IPS-11a (cell line): ENCODE data around the gene NCBP1.

ENCODE experiments used
- H3K4me3 ChIP-seq: one replicate; pipeline ENCODE4 v1.5.1; 2013; ENCODE audit warnings: low read depth, low read length, control low read depth

The NCBP1 gene

GRCh38 chr9:97625620-97626019 is 8.0 kb upstream of the NCBP1 start:
- H3K4me3 ChIP-seq = no peak overlapping the region

- no peak overlapping the region for H3K4me3 ChIP-seq
Observed at GRCh38 chr9:97627624-97628023, 6.0 kb upstream of the NCBP1 start.

GRCh38 chr9:97628668-97629067 is 5.0 kb upstream of the NCBP1 start:
- H3K4me3 ChIP-seq = no peak overlapping the region

- no peak overlapping the region for H3K4me3 ChIP-seq
Observed at GRCh38 chr9:97629156-97629555, 4.5 kb upstream of the NCBP1 start.

GRCh38 chr9:97630591-97630990 is 3.0 kb upstream of the NCBP1 start:
- no peak overlapping the region for H3K4me3 ChIP-seq

- H3K4me3 ChIP-seq = peak overlapping the region; percentile 96
Observed at GRCh38 chr9:97632248-97632984, 1.2 kb upstream of the NCBP1 start.

- H3K4me3 ChIP-seq = peak overlapping the region; percentile 96
Observed at GRCh38 chr9:97633859-97634490, 354 bp downstream of the NCBP1 start.

- H3K4me3 ChIP-seq = peak overlapping the region; percentile 96
Observed at GRCh38 chr9:97635026-97635425, 1.4 kb downstream of the NCBP1 start.

- H3K4me3 ChIP-seq = no peak overlapping the region
Observed at GRCh38 chr9:97636903-97637302, 3.3 kb downstream of the NCBP1 start.

- no peak overlapping the region for H3K4me3 ChIP-seq
Observed at GRCh38 chr9:97638666-97639065, 5.0 kb downstream of the NCBP1 start.

GRCh38 chr9:97640325-97640724 is 6.7 kb downstream of the NCBP1 start:
- no peak overlapping the region for H3K4me3 ChIP-seq

- no peak overlapping the region for H3K4me3 ChIP-seq
Observed at GRCh38 chr9:97645720-97646119, 12.1 kb downstream of the NCBP1 start.

GRCh38 chr9:97647996-97648395 is 14.4 kb downstream of the NCBP1 start:
- no peak overlapping the region for H3K4me3 ChIP-seq

GRCh38 chr9:97651646-97652045 is 18.0 kb downstream of the NCBP1 start:
- H3K4me3 ChIP-seq = no peak overlapping the region

- H3K4me3 ChIP-seq = no peak overlapping the region
Observed at GRCh38 chr9:97658707-97659106, 25.1 kb downstream of the NCBP1 start.

- no peak overlapping the region for H3K4me3 ChIP-seq
Observed at GRCh38 chr9:97659771-97660170, 26.1 kb downstream of the NCBP1 start.

- no peak overlapping the region for H3K4me3 ChIP-seq
Observed at GRCh38 chr9:97660340-97660739, 26.7 kb downstream of the NCBP1 start.

GRCh38 chr9:97660847-97661246 is 27.2 kb downstream of the NCBP1 start:
- no peak overlapping the region for H3K4me3 ChIP-seq

GRCh38 chr9:97665742-97666141 is 32.1 kb downstream of the NCBP1 start:
- H3K4me3 ChIP-seq = no peak overlapping the region

- no peak overlapping the region for H3K4me3 ChIP-seq
Observed at GRCh38 chr9:97666907-97667686, 33.5 kb downstream of the NCBP1 start.

- no peak overlapping the region for H3K4me3 ChIP-seq
Observed at GRCh38 chr9:97668485-97668884, 34.9 kb downstream of the NCBP1 start.

GRCh38 chr9:97670586-97670985 is 37.0 kb downstream of the NCBP1 start:
- no peak overlapping the region for H3K4me3 ChIP-seq
